Progenitor cell of endocrine pancreas (in vitro differentiated cells): ENCODE measurements around the gene BTN1A1. TPM values are rescaled to one million over a fixed set of nuclear protein-coding genes. Genes with fewer than 3 reads are reported as not detected.

ENCODE experiments used
- DNase-seq: peaks from one replicate; pipeline ENCODE4 v3.0.0; 2021; ENCODE audit warnings: low spot score; ENCODE audit not compliant: unreplicated experiment
- H3K27ac Mint-ChIP-seq: 2 replicates; pipeline ENCODE4 v1.8.0; 2021; ENCODE audit warnings: mild to moderate bottlenecking, moderate library complexity, mixed read lengths
- H3K27me3 Mint-ChIP-seq: 2 replicates; pipeline ENCODE4 v1.8.0; 2021; ENCODE audit warnings: mixed read lengths
- H3K36me3 Mint-ChIP-seq: 2 replicates; pipeline ENCODE4 v1.8.0; 2022; ENCODE audit warnings: mixed read lengths; ENCODE audit not compliant: insufficient read depth
- H3K4me1 Mint-ChIP-seq: 2 replicates; pipeline ENCODE4 v1.8.0; 2021; ENCODE audit warnings: low read depth, mixed read lengths
- H3K4me3 Mint-ChIP-seq: 2 replicates; pipeline ENCODE4 v1.8.0; 2021; ENCODE audit warnings: low read depth, mild to moderate bottlenecking, moderate library complexity, mixed read lengths
- H3K9me3 Mint-ChIP-seq: 2 replicates; pipeline ENCODE4 v1.8.0; 2021; ENCODE audit warnings: low read depth, mixed read lengths
- CTCF ChIP-seq: fragments of 200-600 bp; sonication (generic); IDR thresholded peaks from one replicate; pipeline ENCODE4 v1.5.0; 2021; ENCODE audit warnings: antibody characterized with exemption, mild to moderate bottlenecking; ENCODE audit not compliant: unreplicated experiment
- total RNA-seq: library from RNA; stranded (reverse); gene quantifications from 2 replicates; pipeline ENCODE4 v1.2.1, GENCODE V29; 2021

BTN1A1 gene
- total RNA-seq, 1 donor from 2014 or later = 1.5 TPM

DNA sequence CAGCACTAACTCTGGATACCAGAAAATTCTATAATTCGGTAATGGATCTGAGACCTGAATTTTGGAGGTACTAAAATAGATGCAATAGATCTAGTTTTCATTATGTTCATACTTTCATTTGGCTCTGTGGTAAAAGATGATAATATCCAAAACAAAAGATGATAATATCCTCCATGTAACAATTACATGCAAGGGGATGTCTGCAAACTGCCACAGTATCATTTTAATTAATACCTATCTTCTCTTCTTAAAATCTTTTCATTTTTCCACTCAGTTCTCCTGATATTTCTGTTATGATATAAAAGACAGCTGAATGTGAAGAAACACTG lies 26.7 kb upstream of the BTN1A1 start:
- peaks cover 23% of the 10 kb centered on the region for H3K36me3 Mint-ChIP-seq
- peaks cover 9% of the 10 kb centered on the region for H3K9me3 Mint-ChIP-seq
- peak overlapping the region; percentile 97 for H3K27ac Mint-ChIP-seq
- no peak for TF ChIP-seq CTCF
- H3K4me3 Mint-ChIP-seq = peak overlapping the region; percentile 75
- no peak for DNase-seq
- no peaks in the 10 kb centered on the region for H3K27me3 Mint-ChIP-seq
- peaks cover 20% of the 10 kb centered on the region for H3K4me1 Mint-ChIP-seq

GRCh38 chr6:26473758-26474438 lies 26.2 kb upstream of the BTN1A1 start:
- no peak for TF ChIP-seq CTCF
- peak; percentile 30 for DNase-seq
- Mint-ChIP-seq H3K36me3 (peaks cover 18% of the 10 kb centered on the region), H3K4me3 (peak overlapping the region; percentile 75), H3K27me3 (no peaks in the 10 kb centered on the region), H3K27ac (peak overlapping the region; percentile 97), H3K4me1 (peaks cover 23% of the 10 kb centered on the region), H3K9me3 (peaks cover 9% of the 10 kb centered on the region)

DNA sequence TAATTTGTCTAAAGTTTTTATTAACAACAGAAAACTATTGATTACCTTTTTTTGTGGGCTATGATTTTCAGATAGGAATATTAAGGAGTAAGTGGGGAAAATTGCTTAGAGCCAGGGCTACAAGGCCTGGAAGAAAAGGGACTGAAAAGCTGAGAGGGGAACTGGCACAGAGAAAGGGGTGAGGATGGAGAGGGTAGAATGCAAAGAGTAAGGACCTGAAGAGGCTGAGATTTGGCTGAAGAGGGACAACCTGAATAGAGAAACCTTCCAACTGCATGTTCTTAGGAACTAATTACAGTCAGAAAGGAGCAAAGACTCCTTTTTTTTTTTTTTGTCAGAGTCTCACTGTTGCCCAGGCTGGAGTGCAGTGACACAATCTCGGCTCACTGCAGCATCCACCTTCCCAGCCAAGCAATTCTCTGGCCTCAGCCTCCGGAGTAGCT lies 25.6 kb upstream of the BTN1A1 start:
- peak overlapping the region; percentile 97 for H3K27ac Mint-ChIP-seq

DNA sequence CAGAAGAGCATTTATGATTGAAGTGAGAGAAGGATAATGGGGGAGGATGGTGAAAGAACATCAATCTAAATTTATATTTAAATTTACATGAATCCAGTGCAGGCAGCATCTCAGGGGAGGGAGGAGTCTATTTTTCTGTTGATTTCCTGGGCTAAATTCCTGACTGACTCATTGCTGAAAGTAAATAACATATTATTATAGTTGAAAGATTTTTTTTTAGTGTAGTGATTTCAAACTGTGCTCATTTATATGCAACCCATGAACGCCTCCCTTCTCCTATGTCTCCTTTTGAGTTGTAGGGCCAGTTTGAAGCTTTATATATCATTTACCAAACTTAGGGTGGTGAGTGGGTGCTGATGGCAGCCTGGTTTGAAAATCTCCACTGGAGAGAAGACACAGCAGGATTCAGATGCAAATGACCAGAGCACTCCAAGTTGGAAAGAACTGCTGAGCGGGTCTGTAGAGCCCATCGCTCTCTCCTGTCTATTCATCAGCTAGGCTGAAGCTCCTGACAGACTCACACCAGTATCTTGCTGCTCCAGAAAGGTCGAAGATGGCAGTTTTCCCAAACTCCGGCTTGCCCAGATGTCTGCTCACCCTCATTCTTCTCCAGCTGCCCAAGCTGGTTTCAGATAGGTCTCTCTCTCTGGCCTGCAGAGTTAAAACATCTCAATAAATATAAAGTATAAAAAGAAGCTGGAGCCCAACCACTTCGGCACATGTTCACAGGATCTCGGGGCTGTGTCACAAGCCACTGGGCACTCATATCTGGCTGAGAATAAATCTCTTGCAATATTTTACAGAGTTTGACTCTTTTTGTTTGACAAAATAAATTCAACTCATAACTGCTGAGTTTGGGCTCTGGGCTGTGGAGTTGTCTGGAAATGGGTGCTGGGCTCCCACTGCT lies 24.0 kb upstream of the BTN1A1 start:
- Mint-ChIP-seq H3K27ac (peak overlapping the region; percentile 77), H3K27me3 (no peaks in the 10 kb centered on the region), H3K4me1 (peaks cover 23% of the 10 kb centered on the region), H3K4me3 (no peak overlapping the region), H3K9me3 (peaks cover 9% of the 10 kb centered on the region), H3K36me3 (peaks cover 9% of the 10 kb centered on the region)
- TF ChIP-seq CTCF = no peak
- no peak for DNase-seq

More for the DNA sequence above, 25.6 kb upstream of the BTN1A1 start:
- H3K9me3 Mint-ChIP-seq = peaks cover 9% of the 10 kb centered on the region
- peaks cover 23% of the 10 kb centered on the region for H3K4me1 Mint-ChIP-seq
- DNase-seq = no peak
- peaks cover 15% of the 10 kb centered on the region for H3K36me3 Mint-ChIP-seq
- peak overlapping the region; percentile 75 for H3K4me3 Mint-ChIP-seq
- TF ChIP-seq CTCF = no peak
- no peaks in the 10 kb centered on the region for H3K27me3 Mint-ChIP-seq

DNA sequence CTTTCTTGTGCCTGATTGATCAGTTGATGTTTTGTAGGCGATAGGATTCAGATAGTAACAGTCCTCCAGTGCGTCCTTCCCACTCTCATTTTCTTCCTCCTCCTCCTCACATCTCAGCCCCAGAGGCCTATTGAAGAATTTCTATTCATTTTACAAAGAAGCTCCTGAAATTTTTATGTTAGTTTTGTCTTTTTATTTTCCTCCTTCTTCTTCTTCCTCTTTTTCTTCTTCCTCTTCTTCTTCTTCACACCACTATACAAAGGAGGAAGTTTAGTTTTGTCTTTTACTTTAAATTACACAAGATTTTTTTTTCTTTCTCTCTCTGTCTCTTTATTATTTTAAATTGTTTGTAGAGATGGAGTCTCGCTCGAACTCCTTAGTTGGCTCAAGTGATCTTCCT lies 23.2 kb upstream of the BTN1A1 start:
- no peak overlapping the region for H3K4me3 Mint-ChIP-seq
- H3K27ac Mint-ChIP-seq = no peak overlapping the region
- DNase-seq = no peak

More for the DNA sequence above, 23.2 kb upstream of the BTN1A1 start:
- peaks cover 23% of the 10 kb centered on the region for H3K4me1 Mint-ChIP-seq
- H3K9me3 Mint-ChIP-seq = peaks cover 3% of the 10 kb centered on the region
- H3K36me3 Mint-ChIP-seq = peaks cover 2% of the 10 kb centered on the region
- TF ChIP-seq CTCF = no peak
- H3K27me3 Mint-ChIP-seq = no peaks in the 10 kb centered on the region
